SH-SY5Y (cell line): ENCODE measurements around the gene NUDT17.

Source experiments
- GATA2 ChIP-seq: IDR thresholded peaks from 2 replicates; pipeline ENCODE4 v1.6.1; 2011; ENCODE audit warnings: mild to moderate bottlenecking, low read depth, low read length
- GATA3 ChIP-seq: IDR thresholded peaks from 2 replicates; pipeline ENCODE4 v1.6.1; 2011; ENCODE audit warnings: low read depth, mild to moderate bottlenecking, low read length, moderate library complexity

GRCh38 chr1:145891143-145891542 lies 45.7 kb downstream of the NUDT17 start:
- TF ChIP-seq GATA2, result no peak
- TF ChIP-seq GATA3, result no peak
